Tibial nerve (tissue), 4 donors: ENCODE results near the gene RAPGEF5. TPM values are rescaled to one million over a fixed set of nuclear protein-coding genes. Genes with fewer than 3 reads are reported as not detected.

Experiments used
- DNase-seq, 2 donors: peaks; one replicate each; pipeline ENCODE4 v3.0.0-alpha.2; 2019; ENCODE audit warnings: low spot score in 2 of 2
- H3K27ac ChIP-seq, 4 donors: fragments of 200-600 bp; sonication (generic) in 3 of 4; one replicate each; pipeline ENCODE4 v1.5.1; 2017 to 2019; ENCODE audit warnings: mild to moderate bottlenecking in 1 of 4
- H3K27me3 ChIP-seq, 2 donors: fragments of 200-600 bp; sonication (generic) in 1 of 2; one replicate each; pipeline versions ENCODE4 v1.5.1 to v1.6.0; 2017 to 2019
- H3K36me3 ChIP-seq, 3 donors: fragments of 200-600 bp; sonication (generic); one replicate each; pipeline ENCODE4 v1.5.1; 2018 to 2019
- H3K4me1 ChIP-seq, 4 donors: fragments of 200-600 bp; sonication (generic) in 3 of 4; one replicate each; pipeline ENCODE4 v1.5.1; 2017 to 2019
- H3K4me3 ChIP-seq, 4 donors: fragments of 200-600 bp; sonication (generic) in 3 of 4; one replicate each; pipeline ENCODE4 v1.5.1; 2017 to 2019; ENCODE audit warnings: mild to moderate bottlenecking in 1 of 4, moderate library complexity in 1 of 4
- H3K9me3 ChIP-seq, 4 donors: fragments of 200-600 bp; sonication (generic) in 3 of 4; one replicate each; pipeline ENCODE4 v1.5.1; 2017 to 2019
- EP300 ChIP-seq, 2 donors: sonication (generic); formaldehyde crosslinking; IDR thresholded peaks; one replicate each; pipeline ENCODE4 v1.6.1; 2017; ENCODE audit warnings: antibody characterized with exemption in 2 of 2, mild to moderate bottlenecking in 1 of 2
- POLR2A ChIP-seq, 2 donors: fragments of 450-650 bp; IDR thresholded peaks; one replicate each; pipeline ENCODE4 v1.6.1; 2017; ENCODE audit warnings: antibody characterized with exemption in 2 of 2, mild to moderate bottlenecking in 2 of 2, moderate library complexity in 2 of 2
- WGBS, 2 donors: methylation state at CpG; one replicate each; pipeline ENCODE4 v1.1.5; 2018; 5-methylcytosine and 5-hydroxymethylcytosine counted together
- total RNA-seq, 4 donors: library from RNA; depleted of rRNA; stranded (reverse); fragments of >200 nt; gene quantifications; one replicate each; pipeline ENCODE4 v1.1.0, GENCODE V29; 2016
- TF ChIP-seq, protein P1 (sequence below), 5 experiments: fragments of 200-600 bp in 3 of 5; fragments of 450-650 bp in 2 of 5; sonication (generic) in 3 of 5; IDR thresholded peaks; one replicate each; pipeline ENCODE4 v1.5.1; 2016 to 2019; ENCODE audit warnings: antibody characterized with exemption in 5 of 5, mild to moderate bottlenecking in 3 of 5, moderate library complexity in 2 of 5

The RAPGEF5 gene
- total RNA-seq, 4 donors from 2014 or later, result 63.3 to 121 (median 76.9) TPM

DNA sequence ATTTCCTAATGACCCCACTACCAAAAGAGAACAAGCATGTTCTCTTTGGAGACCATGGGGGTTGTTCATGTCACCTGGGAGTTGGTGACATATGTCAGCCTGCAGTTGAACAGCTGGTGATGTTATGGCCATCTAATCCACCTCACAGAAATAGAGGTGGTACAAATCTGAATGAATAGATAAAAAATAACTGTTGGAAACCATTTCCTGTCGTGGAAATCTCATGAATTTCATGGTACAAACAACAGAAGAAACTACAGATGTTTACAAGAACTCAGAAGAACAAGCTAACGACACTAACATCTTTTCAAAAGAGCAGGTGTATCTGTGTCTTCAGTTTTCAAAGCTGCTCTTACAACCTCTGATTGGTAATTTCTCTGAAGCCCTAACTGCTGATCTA lies 81.3 kb downstream of the RAPGEF5 start:
- WGBS, 2 donors, result 78 to 82% methylated on average over 2 of the region's 2 CpGs
- no peaks in the 10 kb centered on the region for H3K36me3 ChIP-seq
- H3K4me1 ChIP-seq, result no peaks in the 10 kb centered on the region
- H3K27me3 ChIP-seq, result no peaks in the 10 kb centered on the region
- TF ChIP-seq POLR2A (IDR thresholded peaks at IDR 0.05) (no peak), EP300 (IDR thresholded peaks at IDR 0.05) (no peak)
- TF ChIP-seq, protein P1, sequence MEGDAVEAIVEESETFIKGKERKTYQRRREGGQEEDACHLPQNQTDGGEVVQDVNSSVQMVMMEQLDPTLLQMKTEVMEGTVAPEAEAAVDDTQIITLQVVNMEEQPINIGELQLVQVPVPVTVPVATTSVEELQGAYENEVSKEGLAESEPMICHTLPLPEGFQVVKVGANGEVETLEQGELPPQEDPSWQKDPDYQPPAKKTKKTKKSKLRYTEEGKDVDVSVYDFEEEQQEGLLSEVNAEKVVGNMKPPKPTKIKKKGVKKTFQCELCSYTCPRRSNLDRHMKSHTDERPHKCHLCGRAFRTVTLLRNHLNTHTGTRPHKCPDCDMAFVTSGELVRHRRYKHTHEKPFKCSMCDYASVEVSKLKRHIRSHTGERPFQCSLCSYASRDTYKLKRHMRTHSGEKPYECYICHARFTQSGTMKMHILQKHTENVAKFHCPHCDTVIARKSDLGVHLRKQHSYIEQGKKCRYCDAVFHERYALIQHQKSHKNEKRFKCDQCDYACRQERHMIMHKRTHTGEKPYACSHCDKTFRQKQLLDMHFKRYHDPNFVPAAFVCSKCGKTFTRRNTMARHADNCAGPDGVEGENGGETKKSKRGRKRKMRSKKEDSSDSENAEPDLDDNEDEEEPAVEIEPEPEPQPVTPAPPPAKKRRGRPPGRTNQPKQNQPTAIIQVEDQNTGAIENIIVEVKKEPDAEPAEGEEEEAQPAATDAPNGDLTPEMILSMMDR (IDR thresholded peaks at IDR 0.05), result no peak
- no peak for DNase-seq
- no peaks in the 10 kb centered on the region for H3K9me3 ChIP-seq
- no peak overlapping the region for H3K4me3 ChIP-seq
- no peak overlapping the region for H3K27ac ChIP-seq

DNA sequence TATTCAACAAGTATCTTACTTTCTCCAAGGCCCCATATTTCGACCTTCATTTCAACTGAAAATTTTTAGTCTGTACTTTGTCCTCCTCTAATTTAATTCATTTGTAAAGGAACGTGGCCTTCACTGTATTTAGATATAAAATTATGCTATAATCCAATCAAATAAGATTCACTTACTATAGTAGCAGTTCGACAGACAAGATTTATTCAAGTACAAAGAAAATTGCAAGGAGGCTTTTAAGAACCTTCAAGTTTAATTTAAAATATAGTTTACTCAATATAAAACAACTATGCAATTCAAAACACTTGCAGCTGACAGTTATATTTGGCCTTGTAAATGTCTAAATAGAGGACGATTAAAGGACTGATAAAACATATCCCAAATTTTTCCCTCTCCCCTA lies 85.6 kb downstream of the RAPGEF5 start:
- H3K27ac ChIP-seq, result no peak overlapping the region

DNA sequence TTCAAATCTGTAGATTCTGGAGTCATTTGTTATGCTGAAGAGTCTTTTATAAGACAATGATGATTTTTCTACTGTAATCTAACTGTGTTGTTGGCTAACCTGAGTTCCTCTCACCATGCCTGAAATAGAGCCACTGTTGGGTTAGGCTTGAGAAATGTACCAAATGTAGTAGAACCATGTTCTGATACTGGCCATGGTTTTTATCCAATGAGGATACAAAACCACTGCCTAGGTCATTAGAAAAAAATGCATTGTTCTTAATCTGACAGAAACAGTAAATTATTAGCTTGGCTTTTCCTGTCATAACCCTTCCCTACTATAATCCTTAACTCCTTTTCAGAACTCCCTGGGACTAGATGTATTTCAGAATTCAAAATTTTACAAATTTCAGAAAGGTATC lies 86.6 kb downstream of the RAPGEF5 start:
- TF ChIP-seq POLR2A (IDR thresholded peaks at IDR 0.05) (no peak), EP300 (IDR thresholded peaks at IDR 0.05) (no peak)
- TF ChIP-seq, protein P1 (IDR thresholded peaks at IDR 0.05), result no peak
- no peak overlapping the region for H3K4me3 ChIP-seq
- no peak overlapping the region for H3K27ac ChIP-seq
- no peak for DNase-seq
- no peaks in the 10 kb centered on the region for H3K9me3 ChIP-seq
- H3K4me1 ChIP-seq, result peaks cover 0 to 11% (median 3%) of the 10 kb centered on the region in 4 donors
- no peaks in the 10 kb centered on the region for H3K27me3 ChIP-seq
- no peaks in the 10 kb centered on the region for H3K36me3 ChIP-seq

More for the DNA sequence above, 85.6 kb downstream of the RAPGEF5 start:
- TF ChIP-seq, protein P1 (IDR thresholded peaks at IDR 0.05), result no peak
- TF ChIP-seq POLR2A (IDR thresholded peaks at IDR 0.05) (no peak), EP300 (IDR thresholded peaks at IDR 0.05) (no peak)
- 81 to 87% methylated on average over 4 of the region's 4 CpGs for WGBS, 2 donors
- Histone ChIP-seq H3K4me3 (no peak overlapping the region), H3K4me1 (peaks cover 0 to 11% (median 3%) of the 10 kb centered on the region in 4 donors), H3K36me3 (no peaks in the 10 kb centered on the region), H3K27me3 (no peaks in the 10 kb centered on the region), H3K9me3 (no peaks in the 10 kb centered on the region)
- DNase-seq, result no peak

DNA sequence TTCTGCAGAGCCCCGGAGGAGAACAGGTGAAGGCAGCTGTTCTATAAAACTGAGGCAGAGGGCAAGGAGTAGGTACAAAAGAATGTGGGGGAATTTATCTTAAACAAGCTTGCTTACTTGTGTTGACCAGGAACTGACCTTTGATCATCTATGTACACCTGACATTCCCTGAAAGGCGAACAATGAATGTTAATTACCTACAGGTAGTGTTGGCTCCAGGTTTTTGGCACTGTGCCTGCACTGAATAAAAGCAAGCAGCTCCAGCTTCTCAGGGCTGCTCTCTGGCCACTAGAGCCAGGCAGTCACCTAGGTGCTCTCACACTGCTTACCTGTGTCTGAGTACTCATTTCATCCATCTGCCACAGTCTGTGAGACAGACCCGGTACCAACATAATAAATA lies 87.0 kb downstream of the RAPGEF5 start:
- WGBS, 2 donors, result 91 to 96% methylated on average over 3 of the region's 3 CpGs
- TF ChIP-seq, protein P1 (IDR thresholded peaks at IDR 0.05), result no peak
- TF ChIP-seq POLR2A (IDR thresholded peaks at IDR 0.05) (no peak), EP300 (IDR thresholded peaks at IDR 0.05) (no peak)
- Histone ChIP-seq H3K4me1 (peaks cover 0 to 11% (median 3%) of the 10 kb centered on the region in 4 donors), H3K4me3 (no peak overlapping the region), H3K27me3 (no peaks in the 10 kb centered on the region), H3K36me3 (no peaks in the 10 kb centered on the region), H3K9me3 (no peaks in the 10 kb centered on the region), H3K27ac (no peak overlapping the region)
- DNase-seq, result no peak

DNA sequence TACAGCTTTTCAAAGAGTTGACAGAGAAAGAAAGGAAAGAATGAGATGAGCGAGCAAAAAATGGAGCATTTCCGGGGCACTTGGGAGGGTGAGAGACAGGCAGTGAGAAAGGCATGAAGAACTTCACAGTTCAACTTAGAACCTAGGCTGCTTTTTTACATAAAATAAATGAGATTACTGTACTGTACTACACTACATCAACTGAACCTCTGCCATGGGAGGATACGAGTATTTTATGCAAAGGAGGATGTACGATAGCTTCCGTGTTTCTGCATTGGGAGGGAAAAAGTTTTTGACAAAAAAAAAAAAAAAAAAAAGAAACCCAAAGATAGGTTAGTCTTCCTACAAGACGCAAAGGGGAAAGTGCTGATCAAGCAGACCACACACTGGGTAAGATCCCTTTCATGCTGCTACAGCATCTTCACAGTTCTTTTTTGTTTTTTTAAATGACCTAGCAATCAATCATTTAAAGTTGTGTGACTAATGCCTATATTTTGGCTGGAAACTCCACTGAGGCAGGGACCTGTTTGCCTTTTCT lies 88.0 kb downstream of the RAPGEF5 start:
- H3K4me1 ChIP-seq, result peaks cover 0 to 11% (median 3%) of the 10 kb centered on the region in 4 donors
- no peaks in the 10 kb centered on the region for H3K27me3 ChIP-seq
- DNase-seq, result no peak
- H3K36me3 ChIP-seq, result no peaks in the 10 kb centered on the region
- no peaks in the 10 kb centered on the region for H3K9me3 ChIP-seq
- WGBS, 2 donors, result 54 to 56% methylated on average over 6 of the region's 6 CpGs
- H3K27ac ChIP-seq, result peak overlapping the region in 1 of 4 donors; percentile 60
- TF ChIP-seq, protein P1 (IDR thresholded peaks at IDR 0.05), result no peak
- TF ChIP-seq POLR2A (IDR thresholded peaks at IDR 0.05), result no peak
- no peak for TF ChIP-seq EP300 (IDR thresholded peaks at IDR 0.05)
- no peak overlapping the region for H3K4me3 ChIP-seq
